Mucosa of rectum (tissue), 2 donors: ENCODE measurements around the gene FGFR4.

Experiments
- H3K27ac ChIP-seq, 2 donors: one replicate each; pipeline ENCODE4 v1.7.0; 2013; ENCODE audit warnings: inconsistent platforms in 2 of 2, low read depth in 2 of 2, low read length in 2 of 2
- H3K27me3 ChIP-seq, 2 donors: one replicate each; pipeline ENCODE4 v1.7.0; 2013; ENCODE audit warnings: low read length in 2 of 2; ENCODE audit not compliant: control insufficient read depth in 2 of 2, insufficient read depth in 2 of 2
- H3K36me3 ChIP-seq, 2 donors: one replicate each; pipeline ENCODE4 v1.7.0; 2013; ENCODE audit warnings: low read length in 2 of 2; ENCODE audit not compliant: control insufficient read depth in 2 of 2, insufficient read depth in 2 of 2
- H3K4me1 ChIP-seq, 2 donors: one replicate each; pipeline ENCODE4 v1.7.0; 2013; ENCODE audit warnings: low read length in 2 of 2, mild to moderate bottlenecking in 1 of 2; ENCODE audit not compliant: control insufficient read depth in 2 of 2, insufficient read depth in 2 of 2
- H3K4me3 ChIP-seq, 2 donors: one replicate each; pipeline ENCODE4 v1.7.0; 2013; ENCODE audit warnings: low read length in 2 of 2
- H3K9ac ChIP-seq, 2 donors: one replicate each; pipeline ENCODE4 v1.7.0; 2013; ENCODE audit warnings: low read length in 2 of 2, low read depth in 1 of 2, mild to moderate bottlenecking in 1 of 2
- H3K9me3 ChIP-seq, 2 donors: one replicate each; pipeline ENCODE4 v1.7.0; 2013; ENCODE audit warnings: low read length in 2 of 2; ENCODE audit not compliant: control insufficient read depth in 2 of 2
- donor health status: healthy.
- donor health status: Normal muscosa, but diverticular disease.

The FGFR4 gene

GRCh38 chr5:177142778-177143177, 56.1 kb downstream of the FGFR4 start:
- Histone ChIP-seq H3K4me1 (peaks cover 0 to 2% of the 10 kb centered on the region in 2 donors), H3K27ac (no peak overlapping the region), H3K36me3 (peaks cover 30 to 34% of the 10 kb centered on the region in 2 donors), H3K9me3 (no peaks in the 10 kb centered on the region), H3K4me3 (no peak overlapping the region), H3K27me3 (no peaks in the 10 kb centered on the region), H3K9ac (no peak overlapping the region)

GRCh38 chr5:177146891-177147638, 60.4 kb downstream of the FGFR4 start:
- H3K27me3 ChIP-seq = no peaks in the 10 kb centered on the region
- H3K9me3 ChIP-seq = no peaks in the 10 kb centered on the region
- no peaks in the 10 kb centered on the region for H3K4me1 ChIP-seq
- H3K27ac ChIP-seq = no peak overlapping the region
- H3K9ac ChIP-seq = no peak overlapping the region
- peaks cover 24 to 39% of the 10 kb centered on the region in 2 donors for H3K36me3 ChIP-seq
- no peak overlapping the region for H3K4me3 ChIP-seq
